ENCODE measurements around the gene AHRR. TPM values are rescaled to one million over a fixed set of nuclear protein-coding genes. Genes with fewer than 3 reads are reported as not detected.
A peak's percentile ranks its signal among the peaks of the same experiment; 100 is the strongest.
"Not testable (repeated sequence)": the region's sequence is repeated elsewhere in the genome, so short reads cannot be mapped to it uniquely, and the experiment has no call there.

Gene AHRR
- total RNA-seq, 1 donor from 2014 or later = 13.4 TPM

- DNase-seq = no peak
Measured at GRCh38 chr5:463952-464351, 142.4 kb downstream of the AHRR start.

GRCh38 chr5:464446-464842 is 142.9 kb downstream of the AHRR start:
- DNase-seq = no peak

- DNase-seq = no peak
Measured at GRCh38 chr5:464843-465590, 143.5 kb downstream of the AHRR start.

GRCh38 chr5:465591-466403 is 144.3 kb downstream of the AHRR start:
- DNase-seq = no peak

GRCh38 chr5:466661-467310 is 145.3 kb downstream of the AHRR start:
- DNase-seq = no peak

- no peak for DNase-seq
Measured at GRCh38 chr5:468401-468800, 146.9 kb downstream of the AHRR start.

- no peak for DNase-seq
Measured at GRCh38 chr5:469752-470483, 148.4 kb downstream of the AHRR start.

- DNase-seq = no peak
Measured at GRCh38 chr5:470961-471749, 149.6 kb downstream of the AHRR start.

- no peak for DNase-seq
Measured at GRCh38 chr5:471750-472058, 150.2 kb downstream of the AHRR start.

GRCh38 chr5:472076-472655 is 150.7 kb downstream of the AHRR start:
- peak; percentile 17 for DNase-seq

GRCh38 chr5:472656-473550 is 151.4 kb downstream of the AHRR start:
- peak; percentile 85 for DNase-seq

GRCh38 chr5:473551-474192 is 152.2 kb downstream of the AHRR start:
- DNase-seq = peak; percentile 43

GRCh38 chr5:474232-474839 is 152.8 kb downstream of the AHRR start:
- not testable (repeated sequence) for DNase-seq

GRCh38 chr5:474840-475661 is 153.5 kb downstream of the AHRR start:
- peak; percentile 23 for DNase-seq

GRCh38 chr5:475704-476101 is 154.2 kb downstream of the AHRR start:
- DNase-seq = no peak

GRCh38 chr5:476102-476813 is 154.7 kb downstream of the AHRR start:
- no peak for DNase-seq

GRCh38 chr5:476814-477175 is 155.3 kb downstream of the AHRR start:
- no peak for DNase-seq

GRCh38 chr5:477247-477646 is 155.7 kb downstream of the AHRR start:
- DNase-seq = no peak

Data from dermis blood vessel endothelial cell (primary cell).